ENCODE data around the gene GNAT3.

Gene GNAT3

DNA sequence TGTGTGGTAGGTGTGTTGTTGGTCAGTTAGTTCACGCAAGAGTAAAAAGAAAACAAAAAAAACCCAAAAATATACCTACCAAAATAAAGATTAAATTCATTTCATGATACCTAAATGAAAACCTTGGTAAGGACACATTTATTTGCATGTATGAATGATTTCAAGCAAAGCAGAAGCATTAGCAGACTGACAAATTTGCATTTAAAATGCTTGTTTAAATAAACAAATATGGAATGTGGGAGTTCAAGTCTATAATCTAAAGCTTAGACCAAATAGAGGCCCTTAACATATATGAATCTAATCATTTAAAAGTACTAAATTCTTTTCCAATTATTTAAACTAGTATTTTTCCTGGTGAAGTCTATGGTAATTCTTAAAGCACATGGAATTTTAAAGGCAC, 35.8 kb downstream of the GNAT3 start:
- Histone ChIP-seq H3K18ac (ENCODE audit: low read length) (no peak overlapping the region), H3K9ac (ENCODE audit: low read length) (no peak overlapping the region), H2AK5ac (ENCODE audit: low read length) (no peak overlapping the region), H2BK5ac (ENCODE audit: low read depth, low read length, poor library complexity) (no peak overlapping the region), H3K36me3 (ENCODE audit: control insufficient read depth in 1 of 2, insufficient read depth in 2 of 2, low read length in 2 of 2) (no peaks in the 10 kb centered on the region), H4K12ac (ENCODE audit: low read depth, low read length) (no peak overlapping the region), H3K23ac (ENCODE audit: low read length) (no peak overlapping the region), H3K4ac (ENCODE audit: low read depth, low read length) (no peak overlapping the region), H3K79me2 (ENCODE audit: control insufficient read depth, insufficient read depth, low read length, poor library complexity) (no peaks in the 10 kb centered on the region), H3K4me1 (ENCODE audit: control insufficient read depth in 1 of 2, insufficient read depth in 2 of 2, low read length in 2 of 2) (peaks cover 2 to 8% of the 10 kb centered on the region in 2 experiments), H2AFZ (ENCODE audit: insufficient read depth, low read length, poor library complexity) (no peak overlapping the region), H3K9me3 (ENCODE audit: insufficient read depth, low read depth, low read length) (no peaks in the 10 kb centered on the region), H2BK120ac (ENCODE audit: insufficient read depth, low read length, poor library complexity) (no peak overlapping the region), H3K4me3 (ENCODE audit: low read depth, low read length) (no peak overlapping the region), H2BK12ac (ENCODE audit: low read length) (no peak overlapping the region), H3K27me3 (ENCODE audit: insufficient read depth, low read length) (no peaks in the 10 kb centered on the region), H4K8ac (ENCODE audit: low read depth, low read length) (no peak overlapping the region), H3K4me2 (ENCODE audit: low read length) (no peak overlapping the region), H4K91ac (ENCODE audit: low read depth, low read length) (no peak overlapping the region), H3K79me1 (ENCODE audit: low read length) (peaks cover 15% of the 10 kb centered on the region), H3K27ac (ENCODE audit: low read depth, low read length) (no peak overlapping the region), H3K14ac (ENCODE audit: low read length) (no peak overlapping the region)
- WGBS (ENCODE audit: extremely low coverage, insufficient coverage, insufficient read length), result no CpG with 5 or more reads among the region's 1 CpG
- no peak for DNase-seq

GRCh38 chr7:80475383-80475782, 36.5 kb downstream of the GNAT3 start:
- H2BK5ac ChIP-seq (ENCODE audit: low read depth, low read length, poor library complexity), result no peak overlapping the region
- H3K79me2 ChIP-seq (ENCODE audit: control insufficient read depth, insufficient read depth, low read length, poor library complexity), result no peaks in the 10 kb centered on the region
- no peak overlapping the region for H3K4me2 ChIP-seq (ENCODE audit: low read length)

DNA sequence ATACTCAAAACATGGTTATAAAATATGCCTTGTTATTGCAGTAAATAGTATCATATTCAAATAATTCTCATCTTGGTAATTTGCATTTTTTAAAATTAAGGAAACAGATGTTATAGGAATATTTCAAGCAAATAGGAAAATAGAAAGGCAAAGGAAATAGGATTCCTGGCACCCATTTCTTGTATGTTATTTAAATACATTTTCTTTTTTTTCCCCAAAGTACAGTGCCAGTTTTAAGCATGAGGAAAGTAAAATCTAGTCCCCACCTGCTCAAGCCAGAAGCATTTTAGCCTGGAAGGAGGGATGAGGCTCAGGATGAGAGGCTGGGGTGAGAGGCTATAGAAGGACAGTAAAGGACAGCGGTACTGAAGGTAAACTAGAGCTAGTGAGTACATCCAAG, 38.1 kb downstream of the GNAT3 start:
- Histone ChIP-seq H3K79me2 (ENCODE audit: control insufficient read depth, insufficient read depth, low read length, poor library complexity) (no peaks in the 10 kb centered on the region), H3K4me3 (ENCODE audit: low read depth, low read length) (no peak overlapping the region), H3K14ac (ENCODE audit: low read length) (peak overlapping the region; percentile 44), H2BK120ac (ENCODE audit: insufficient read depth, low read length, poor library complexity) (no peak overlapping the region), H3K27ac (ENCODE audit: low read depth, low read length) (no peak overlapping the region), H3K36me3 (ENCODE audit: control insufficient read depth in 1 of 2, insufficient read depth in 2 of 2, low read length in 2 of 2) (no peaks in the 10 kb centered on the region), H3K18ac (ENCODE audit: low read length) (no peak overlapping the region), H3K4ac (ENCODE audit: low read depth, low read length) (no peak overlapping the region), H4K91ac (ENCODE audit: low read depth, low read length) (peak overlapping the region; percentile 43), H2AFZ (ENCODE audit: insufficient read depth, low read length, poor library complexity) (no peak overlapping the region), H3K79me1 (ENCODE audit: low read length) (peaks cover 9% of the 10 kb centered on the region), H3K4me2 (ENCODE audit: low read length) (no peak overlapping the region), H2BK12ac (ENCODE audit: low read length) (peak overlapping the region; percentile 77), H4K8ac (ENCODE audit: low read depth, low read length) (peak overlapping the region; percentile 43), H3K9ac (ENCODE audit: low read length) (no peak overlapping the region), H3K4me1 (ENCODE audit: control insufficient read depth in 1 of 2, insufficient read depth in 2 of 2, low read length in 2 of 2) (peaks cover 2 to 5% of the 10 kb centered on the region in 2 experiments), H3K23ac (ENCODE audit: low read length) (no peak overlapping the region), H4K12ac (ENCODE audit: low read depth, low read length) (no peak overlapping the region), H2AK5ac (ENCODE audit: low read length) (no peak overlapping the region), H2BK5ac (ENCODE audit: low read depth, low read length, poor library complexity) (no peak overlapping the region), H3K9me3 (ENCODE audit: insufficient read depth, low read depth, low read length) (no peaks in the 10 kb centered on the region), H3K27me3 (ENCODE audit: insufficient read depth, low read length) (no peaks in the 10 kb centered on the region)
- WGBS (ENCODE audit: extremely low coverage, insufficient coverage, insufficient read length), result no CpG with 5 or more reads among the region's 1 CpG
- DNase-seq, result no peak

More at GRCh38 chr7:80475383-80475782, 36.5 kb downstream of the GNAT3 start:
- H3K4ac ChIP-seq (ENCODE audit: low read depth, low read length), result no peak overlapping the region
- no peaks in the 10 kb centered on the region for H3K9me3 ChIP-seq (ENCODE audit: insufficient read depth, low read depth, low read length)
- no peak overlapping the region for H3K9ac ChIP-seq (ENCODE audit: low read length)
- H3K4me3 ChIP-seq (ENCODE audit: low read depth, low read length), result no peak overlapping the region
- H3K36me3 ChIP-seq (ENCODE audit: control insufficient read depth in 1 of 2, insufficient read depth in 2 of 2, low read length in 2 of 2), result no peaks in the 10 kb centered on the region
- DNase-seq, result no peak
- H4K12ac ChIP-seq (ENCODE audit: low read depth, low read length), result no peak overlapping the region
- no peak overlapping the region for H2BK12ac ChIP-seq (ENCODE audit: low read length)
- no peak overlapping the region for H3K14ac ChIP-seq (ENCODE audit: low read length)
- H3K27ac ChIP-seq (ENCODE audit: low read depth, low read length), result no peak overlapping the region
- H2AK5ac ChIP-seq (ENCODE audit: low read length), result no peak overlapping the region
- H4K8ac ChIP-seq (ENCODE audit: low read depth, low read length), result no peak overlapping the region
- H3K23ac ChIP-seq (ENCODE audit: low read length), result no peak overlapping the region
- H3K4me1 ChIP-seq (ENCODE audit: control insufficient read depth in 1 of 2, insufficient read depth in 2 of 2, low read length in 2 of 2), result peaks cover 2 to 8% of the 10 kb centered on the region in 2 experiments
- peaks cover 12% of the 10 kb centered on the region for H3K79me1 ChIP-seq (ENCODE audit: low read length)
- no CpG with 5 or more reads among the region's 3 CpGs for WGBS (ENCODE audit: extremely low coverage, insufficient coverage, insufficient read length)
- no peak overlapping the region for H3K18ac ChIP-seq (ENCODE audit: low read length)
- H2AFZ ChIP-seq (ENCODE audit: insufficient read depth, low read length, poor library complexity), result no peak overlapping the region
- no peak overlapping the region for H2BK120ac ChIP-seq (ENCODE audit: insufficient read depth, low read length, poor library complexity)
- H4K91ac ChIP-seq (ENCODE audit: low read depth, low read length), result no peak overlapping the region
- no peaks in the 10 kb centered on the region for H3K27me3 ChIP-seq (ENCODE audit: insufficient read depth, low read length)

- Histone ChIP-seq H3K4me2 (ENCODE audit: low read length) (no peak overlapping the region), H4K12ac (ENCODE audit: low read depth, low read length) (no peak overlapping the region), H4K8ac (ENCODE audit: low read depth, low read length) (no peak overlapping the region), H2BK5ac (ENCODE audit: low read depth, low read length, poor library complexity) (no peak overlapping the region), H4K91ac (ENCODE audit: low read depth, low read length) (no peak overlapping the region), H2AK5ac (ENCODE audit: low read length) (no peak overlapping the region), H2AFZ (ENCODE audit: insufficient read depth, low read length, poor library complexity) (no peak overlapping the region), H3K4me1 (ENCODE audit: control insufficient read depth in 1 of 2, insufficient read depth in 2 of 2, low read length in 2 of 2) (peaks cover 2% of the 10 kb centered on the region in 2 experiments), H3K23ac (ENCODE audit: low read length) (no peak overlapping the region), H3K14ac (ENCODE audit: low read length) (no peak overlapping the region), H3K27ac (ENCODE audit: low read depth, low read length) (no peak overlapping the region), H3K4me3 (ENCODE audit: low read depth, low read length) (no peak overlapping the region), H2BK12ac (ENCODE audit: low read length) (no peak overlapping the region), H3K9ac (ENCODE audit: low read length) (no peak overlapping the region), H3K4ac (ENCODE audit: low read depth, low read length) (no peak overlapping the region), H3K27me3 (ENCODE audit: insufficient read depth, low read length) (no peaks in the 10 kb centered on the region), H3K9me3 (ENCODE audit: insufficient read depth, low read depth, low read length) (no peaks in the 10 kb centered on the region), H3K18ac (ENCODE audit: low read length) (no peak overlapping the region), H3K79me2 (ENCODE audit: control insufficient read depth, insufficient read depth, low read length, poor library complexity) (no peaks in the 10 kb centered on the region), H3K36me3 (ENCODE audit: control insufficient read depth in 1 of 2, insufficient read depth in 2 of 2, low read length in 2 of 2) (no peaks in the 10 kb centered on the region), H3K79me1 (ENCODE audit: low read length) (peaks cover 6% of the 10 kb centered on the region), H2BK120ac (ENCODE audit: insufficient read depth, low read length, poor library complexity) (peak overlapping the region; percentile 38)
- no peak for DNase-seq
- no CpG with 5 or more reads among the region's 4 CpGs for WGBS (ENCODE audit: extremely low coverage, insufficient coverage, insufficient read length)
Measured at GRCh38 chr7:80472491-80473200, 39.2 kb downstream of the GNAT3 start.
